Measurements from ENCODE around the gene CD300E.
"Not testable (repeated sequence)": the region's sequence is repeated elsewhere in the genome, so short reads cannot be mapped to it uniquely, and the experiment has no call there.

The CD300E gene

GRCh38 chr17:74635418-74635817 lies 11.9 kb upstream of the CD300E start:
- no peak for DNase-seq (ENCODE audit: low read depth in 3 of 3)

GRCh38 chr17:74633326-74633725 lies 9.8 kb upstream of the CD300E start:
- no peak for DNase-seq (ENCODE audit: low read depth in 3 of 3)

- DNase-seq (ENCODE audit: low read depth in 3 of 3) = no peak
Measured at GRCh38 chr17:74632617-74633016, 9.1 kb upstream of the CD300E start.

- no peak for DNase-seq (ENCODE audit: low read depth in 3 of 3)
Measured at GRCh38 chr17:74631468-74632450, 8.2 kb upstream of the CD300E start.

- not testable (repeated sequence) for DNase-seq (ENCODE audit: low read depth in 3 of 3)
Measured at GRCh38 chr17:74630251-74630650, 6.7 kb upstream of the CD300E start.

GRCh38 chr17:74625661-74626060 lies 2.1 kb upstream of the CD300E start:
- no peak for DNase-seq (ENCODE audit: low read depth in 3 of 3)

DNA sequence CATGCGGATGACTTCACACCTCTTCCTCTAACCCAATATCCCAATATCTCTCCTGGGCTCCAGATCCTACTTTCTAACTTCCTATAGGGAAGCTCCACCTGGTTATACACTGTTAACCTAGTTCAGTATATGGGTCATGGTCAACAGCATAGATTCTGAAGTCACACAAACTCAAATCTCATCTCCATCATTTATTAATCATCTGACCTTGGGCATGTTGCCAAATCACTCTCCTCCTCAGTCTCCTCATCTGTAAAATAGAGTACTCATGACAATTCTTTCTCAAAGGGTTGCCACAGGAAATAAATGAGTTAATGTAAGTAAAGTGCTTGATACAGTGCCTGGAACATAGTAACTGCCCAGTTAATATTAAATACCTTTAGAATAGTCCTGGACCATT lies 593 bp upstream of the CD300E start:
- no peak for DNase-seq (ENCODE audit: low read depth in 3 of 3)

GRCh38 chr17:74619077-74619673 lies 4.4 kb downstream of the CD300E start:
- DNase-seq (ENCODE audit: low read depth in 3 of 3) = no peak

DNA sequence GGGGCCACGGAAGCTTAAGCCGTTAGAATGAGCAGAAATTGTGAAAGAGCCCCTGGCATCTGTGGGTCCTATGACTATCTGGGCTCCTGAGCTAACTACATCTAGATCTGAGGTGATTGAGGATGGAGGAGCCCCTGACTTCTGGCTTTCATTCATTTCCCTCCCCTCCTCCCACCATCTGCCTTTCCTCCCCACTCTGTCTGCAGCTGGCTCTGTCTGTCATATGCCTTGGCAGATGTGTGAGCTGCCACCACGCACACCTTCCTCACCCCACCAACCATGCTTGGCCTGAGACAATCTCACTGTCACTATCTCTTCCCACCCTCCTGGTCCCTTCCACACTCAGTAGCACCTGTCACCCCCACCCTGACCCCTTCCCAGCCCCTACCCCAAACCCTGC lies 5.1 kb downstream of the CD300E start:
- no peak for DNase-seq (ENCODE audit: low read depth in 3 of 3)

- no peak for DNase-seq (ENCODE audit: low read depth in 3 of 3)
Measured at GRCh38 chr17:74616696-74617095, 6.8 kb downstream of the CD300E start.

DNA sequence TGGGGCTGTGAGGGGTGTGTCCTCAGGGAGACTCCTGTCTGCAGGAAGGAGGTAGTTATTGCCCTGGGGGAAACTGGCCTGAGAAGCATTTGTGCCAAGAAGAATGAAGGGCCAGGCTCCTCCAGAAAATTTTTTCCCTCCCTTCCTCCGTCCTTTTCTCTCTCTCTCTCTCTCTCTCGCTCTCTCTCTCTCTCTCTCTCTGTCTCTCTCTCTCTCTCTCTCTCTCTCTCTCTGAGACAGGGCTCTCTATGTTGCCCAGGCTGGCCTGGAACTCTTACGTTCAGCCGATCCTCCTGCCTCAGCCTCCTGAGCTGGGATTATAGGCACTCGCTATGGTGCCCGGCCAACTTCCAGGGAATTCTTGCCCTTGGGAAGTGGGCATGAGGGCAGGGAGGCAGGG lies 11.5 kb downstream of the CD300E start:
- no peak for DNase-seq (ENCODE audit: low read depth in 3 of 3)

DNA sequence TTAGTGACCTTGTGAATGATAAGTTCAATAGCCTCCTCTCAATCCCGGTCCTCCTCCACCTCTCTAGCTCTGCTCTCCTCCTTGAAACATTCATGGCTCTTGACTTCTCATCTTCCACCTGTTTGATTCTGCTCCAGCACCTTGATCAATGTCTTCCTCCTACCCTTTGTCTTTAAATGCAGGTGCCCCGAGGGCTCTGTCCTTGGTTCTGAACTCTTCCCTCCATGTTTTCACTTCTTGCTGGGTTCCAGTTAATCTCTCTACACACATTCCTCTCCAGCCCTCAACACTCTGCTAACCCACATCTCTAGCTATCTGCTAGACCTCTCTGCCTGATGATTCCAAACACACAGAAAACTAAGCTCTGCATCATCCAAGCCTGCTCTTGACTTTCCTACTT lies 13.4 kb downstream of the CD300E start:
- DNase-seq (ENCODE audit: low read depth in 3 of 3) = no peak

- DNase-seq (ENCODE audit: low read depth in 3 of 3) = no peak
Measured at GRCh38 chr17:74608511-74608910, 15.0 kb downstream of the CD300E start.

- DNase-seq (ENCODE audit: low read depth in 3 of 3) = no peak
Measured at GRCh38 chr17:74607221-74607620, 16.3 kb downstream of the CD300E start.

DNA sequence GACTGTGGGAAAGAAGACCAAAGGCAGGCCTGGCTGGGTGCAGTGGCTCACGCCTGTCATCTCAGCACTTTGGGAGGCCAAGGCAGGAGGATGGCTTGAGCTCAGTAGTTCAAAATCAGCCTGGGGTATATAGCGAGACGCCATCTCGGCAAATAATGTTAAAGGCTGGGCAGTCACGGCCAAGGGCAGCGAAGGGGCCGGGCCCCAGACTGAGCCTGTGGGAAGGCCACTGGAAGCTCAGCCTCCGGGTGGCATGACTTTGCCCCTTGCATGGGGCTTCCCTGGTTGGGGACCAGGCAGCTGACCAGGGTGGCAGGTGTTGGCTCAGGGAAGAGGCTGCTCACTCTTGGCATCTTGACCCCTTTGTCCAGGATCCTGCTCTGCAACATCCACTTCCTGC lies 17.5 kb downstream of the CD300E start:
- no peak for DNase-seq (ENCODE audit: low read depth in 3 of 3)

- no peak for DNase-seq (ENCODE audit: low read depth in 3 of 3)
Measured at GRCh38 chr17:74605361-74605760, 18.2 kb downstream of the CD300E start.

GRCh38 chr17:74604761-74605160 lies 18.8 kb downstream of the CD300E start:
- DNase-seq (ENCODE audit: low read depth in 3 of 3) = no peak

DNA sequence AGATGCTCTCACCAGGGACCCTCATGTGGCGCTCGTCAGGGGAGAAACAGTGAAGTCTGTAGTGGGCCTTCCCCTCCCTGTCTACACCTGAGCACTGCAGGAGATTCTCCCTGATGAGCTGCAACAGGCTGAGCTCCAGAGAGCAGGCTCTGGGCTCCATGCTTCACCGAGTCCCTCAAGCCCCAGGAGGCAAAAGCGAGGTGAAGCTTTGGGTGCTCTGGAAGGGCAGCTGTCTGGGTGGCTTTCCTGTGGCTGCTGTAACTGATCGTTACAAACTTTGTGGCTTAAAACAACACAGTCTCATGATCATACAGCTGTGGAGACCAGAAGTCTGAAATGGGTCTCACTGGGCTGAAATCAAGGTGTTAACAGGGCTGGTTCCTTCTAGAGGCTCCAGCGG lies 19.3 kb downstream of the CD300E start:
- no peak for DNase-seq (ENCODE audit: low read depth in 3 of 3)

GRCh38 chr17:74603746-74604145 lies 19.8 kb downstream of the CD300E start:
- no peak for DNase-seq (ENCODE audit: low read depth in 3 of 3)

- DNase-seq (ENCODE audit: low read depth in 3 of 3) = no peak
Measured at GRCh38 chr17:74603037-74603635, 20.4 kb downstream of the CD300E start.

DNA sequence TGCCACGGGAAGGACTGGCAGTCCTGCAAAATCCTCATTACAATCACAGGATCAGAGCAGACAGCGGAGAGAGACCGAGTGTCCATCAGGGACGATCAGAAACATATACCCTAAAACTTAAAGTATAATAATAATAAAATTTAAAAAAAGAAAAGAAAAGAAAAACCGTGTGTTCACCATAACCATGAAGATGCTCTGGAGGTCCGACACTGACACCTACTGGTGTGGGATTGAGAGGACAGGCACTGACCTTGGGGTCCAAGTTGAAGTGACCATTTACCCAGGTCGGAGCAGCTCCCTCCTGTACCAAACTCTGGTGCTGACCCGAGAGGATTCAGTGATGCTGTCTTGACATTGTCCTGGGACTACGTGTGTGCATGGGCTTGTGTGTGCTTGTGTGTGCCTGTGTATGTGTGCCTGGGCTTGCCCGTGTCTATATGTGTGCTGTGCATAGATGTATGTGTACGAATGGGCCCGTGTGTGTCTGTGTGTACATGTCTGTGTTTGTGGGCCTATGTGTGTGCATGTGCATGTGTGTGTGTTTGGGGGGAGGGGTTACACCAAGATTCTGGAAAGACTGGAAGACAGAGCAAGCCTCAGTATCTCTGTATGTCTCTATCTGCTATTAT lies 21.5 kb downstream of the CD300E start:
- DNase-seq (ENCODE audit: low read depth in 3 of 3) = no peak

- DNase-seq (ENCODE audit: low read depth in 3 of 3) = no peak
Measured at GRCh38 chr17:74599448-74599939, 24.0 kb downstream of the CD300E start.
